Left lobe of liver (tissue), 2 donors: ENCODE data around the gene DOC2B. TPM values are rescaled to one million over a fixed set of nuclear protein-coding genes. Genes with fewer than 3 reads are reported as not detected.
"Not testable (repeated sequence)": the region's sequence is repeated elsewhere in the genome, so short reads cannot be mapped to it uniquely, and the experiment has no call there.

Source experiments
- ATAC-seq: fragments of 200-7000 bp; cut with Tn5 transposase; one replicate; pipeline ENCODE4 v1.9.1; 2020; ENCODE audit warnings: mild to moderate bottlenecking, moderate library complexity
- DNase-seq: peaks from one replicate; pipeline ENCODE4 v3.0.0-alpha.2; 2020; ENCODE audit warnings: low spot score
- total RNA-seq: library from RNA; stranded (reverse); gene quantifications from one replicate; pipeline ENCODE4 v1.2.1, GENCODE V29; 2021
- donor health status: DM: no; HTN: no; CAD: no; lungs with moderate emphysema.
- donor health status: DM: no; HTN: yes; CAD: no.

The DOC2B gene
- total RNA-seq, 1 donor from 2014 or later: 0.68 TPM

DNA sequence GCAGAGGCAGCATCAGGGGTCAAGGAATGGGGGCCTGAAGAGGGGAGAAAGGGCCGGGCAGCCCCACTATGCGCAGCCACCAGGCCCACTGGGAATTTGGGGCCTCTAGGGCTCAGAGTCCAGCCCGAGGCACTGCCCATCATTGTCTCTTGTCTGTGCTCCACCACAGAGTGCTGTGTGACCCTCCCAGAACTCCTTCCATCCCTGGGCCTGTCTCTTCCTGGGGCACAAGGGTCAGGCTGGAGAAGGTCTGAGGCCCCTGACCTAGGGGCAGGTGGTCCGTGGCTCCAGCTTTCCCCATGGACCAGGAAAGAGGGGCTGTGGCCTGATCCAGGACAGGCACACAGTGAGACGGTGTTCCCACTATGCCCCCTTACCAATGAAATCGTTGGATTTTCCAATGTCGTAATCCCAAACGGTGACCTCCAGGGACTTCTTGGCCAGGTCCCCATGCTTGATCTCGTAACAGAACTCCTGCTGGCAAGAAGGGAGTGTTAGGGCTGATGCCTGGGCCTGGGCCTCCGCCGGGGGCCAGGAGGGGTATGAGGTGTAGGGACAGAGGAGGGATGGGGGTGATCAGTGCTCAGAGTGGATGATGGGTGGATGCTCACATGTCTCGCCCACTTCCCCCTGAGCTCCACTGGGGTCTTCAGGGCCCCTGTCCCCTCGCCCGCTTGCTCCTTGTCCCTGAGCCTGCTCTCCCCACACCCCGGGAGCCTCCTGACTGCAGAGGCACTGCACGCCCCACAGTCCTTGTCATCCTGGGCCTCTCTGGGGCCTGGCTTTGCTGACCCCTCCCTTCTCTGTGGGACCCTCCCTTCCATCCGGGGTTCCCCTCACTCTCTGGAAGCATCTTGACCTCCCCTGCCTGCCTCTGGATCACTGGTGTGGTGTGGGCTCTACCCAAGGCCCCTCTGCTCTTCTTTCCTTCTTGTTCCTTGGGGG lies 33.4 kb downstream of the DOC2B start:
- DNase-seq: no peak
- no peak for ATAC-seq

GRCh38 chr17:146983-147761 lies 34.3 kb downstream of the DOC2B start:
- DNase-seq (peak; percentile 44), ATAC-seq (no peak)

DNA sequence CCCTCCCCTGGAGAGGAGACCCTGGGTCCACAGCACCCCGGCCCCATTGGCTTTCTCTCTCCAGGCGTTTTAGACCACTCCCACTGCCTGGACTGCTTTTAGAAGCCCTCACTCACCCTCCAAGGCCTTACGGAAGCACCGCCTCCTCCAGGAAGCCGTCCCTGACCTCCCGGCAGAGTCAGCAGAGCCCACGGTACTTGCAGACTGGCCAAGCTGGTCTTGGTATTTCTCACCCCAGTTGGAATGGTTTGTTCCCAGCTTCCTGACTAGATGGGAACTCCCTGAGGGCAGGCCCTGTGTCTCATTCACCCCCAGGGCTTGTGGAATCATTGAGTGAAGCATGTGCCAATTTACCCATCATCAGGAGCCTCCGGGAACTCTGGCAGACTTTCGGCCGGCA lies 34.9 kb downstream of the DOC2B start:
- no peak for DNase-seq
- no peak for ATAC-seq

- peak; percentile 35 for ATAC-seq
- peak; percentile 46 for DNase-seq
Observed at GRCh38 chr17:145671-146541, 35.5 kb downstream of the DOC2B start.

DNA sequence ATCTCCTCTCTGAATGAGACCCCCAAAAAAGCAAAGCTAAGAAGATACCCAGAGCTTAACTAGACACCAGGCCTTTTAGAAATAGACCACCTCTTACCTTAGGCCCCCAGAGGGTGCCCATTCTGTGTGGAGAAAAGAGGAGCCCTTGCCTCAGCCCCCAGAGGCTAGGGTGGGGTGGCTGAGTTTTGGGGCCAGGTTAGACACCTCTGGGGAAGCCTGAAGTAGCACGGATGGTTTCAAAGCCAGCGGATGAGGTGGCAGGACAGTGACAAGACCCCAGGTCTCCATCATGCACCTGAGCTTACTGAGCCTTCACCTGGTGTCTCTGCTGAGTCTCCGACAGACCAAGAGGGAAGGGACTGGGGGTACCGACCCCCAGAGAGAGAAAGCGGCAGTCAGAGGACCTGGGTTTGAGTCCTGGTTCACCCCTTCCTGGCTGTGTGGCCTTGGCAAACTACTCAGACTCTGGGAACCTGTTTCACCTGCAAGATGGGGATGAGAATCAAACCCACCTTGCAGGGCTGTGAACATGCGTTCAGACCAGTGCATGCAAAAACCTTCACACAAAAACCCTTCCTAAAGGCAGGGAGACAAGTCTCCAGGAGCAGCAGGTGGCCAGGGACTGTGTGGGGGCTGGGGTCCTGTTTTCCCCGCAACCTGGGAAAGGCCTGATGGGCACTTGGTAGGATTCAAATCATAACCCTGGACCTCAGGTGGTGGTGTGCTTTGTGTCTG lies 36.3 kb downstream of the DOC2B start:
- no peak for DNase-seq
- no peak for ATAC-seq

- DNase-seq (peak; percentile 88), ATAC-seq (peak; percentile 97)
Observed at GRCh38 chr17:143785-144281, 37.6 kb downstream of the DOC2B start.

DNA sequence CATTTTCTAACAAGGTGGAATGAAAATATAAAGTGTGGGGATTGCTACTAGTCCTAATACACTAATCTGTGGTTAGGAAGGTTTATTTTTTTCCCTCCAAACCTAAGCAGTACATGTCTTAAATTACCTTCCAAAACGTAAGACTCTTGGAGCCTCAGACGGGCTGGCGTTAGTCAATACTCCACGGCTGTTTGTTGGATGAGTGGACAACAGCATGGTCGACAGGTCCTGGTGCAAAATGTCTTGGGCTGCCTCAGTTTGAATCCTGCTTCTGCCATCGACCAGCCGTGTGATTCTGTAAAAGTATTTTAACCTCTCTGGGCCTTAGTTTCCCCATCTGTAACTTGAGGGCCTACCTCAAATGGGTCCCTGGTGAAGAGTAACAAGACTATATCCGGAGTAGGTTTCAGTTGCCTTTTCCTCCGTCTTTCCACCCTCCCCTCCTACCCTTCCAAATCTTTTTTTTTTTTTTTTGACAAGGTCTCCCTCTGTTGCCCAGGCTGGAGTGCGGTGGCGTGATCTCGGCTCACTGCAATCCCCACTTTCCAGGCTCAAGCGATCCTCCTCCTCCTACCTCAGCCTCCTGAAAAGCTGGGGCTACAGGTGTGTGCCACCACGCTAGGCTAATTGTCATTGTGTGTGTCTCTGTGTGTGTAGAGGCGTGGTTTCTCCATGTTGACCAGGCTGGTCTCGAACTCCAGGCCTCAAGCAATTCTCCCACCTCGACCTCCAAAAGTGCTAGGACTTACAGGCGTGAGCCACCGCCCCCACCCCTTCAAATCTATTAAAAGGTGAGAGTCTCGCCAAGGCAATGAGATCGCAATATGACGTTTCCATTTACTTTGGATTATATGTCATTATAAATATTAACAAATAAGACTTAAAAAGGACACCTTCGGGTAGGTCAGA lies 38.3 kb downstream of the DOC2B start:
- no peak for ATAC-seq
- no peak for DNase-seq

- no peak for ATAC-seq
- peak; percentile 41 for DNase-seq
Observed at GRCh38 chr17:142102-142661, 39.3 kb downstream of the DOC2B start.

DNA sequence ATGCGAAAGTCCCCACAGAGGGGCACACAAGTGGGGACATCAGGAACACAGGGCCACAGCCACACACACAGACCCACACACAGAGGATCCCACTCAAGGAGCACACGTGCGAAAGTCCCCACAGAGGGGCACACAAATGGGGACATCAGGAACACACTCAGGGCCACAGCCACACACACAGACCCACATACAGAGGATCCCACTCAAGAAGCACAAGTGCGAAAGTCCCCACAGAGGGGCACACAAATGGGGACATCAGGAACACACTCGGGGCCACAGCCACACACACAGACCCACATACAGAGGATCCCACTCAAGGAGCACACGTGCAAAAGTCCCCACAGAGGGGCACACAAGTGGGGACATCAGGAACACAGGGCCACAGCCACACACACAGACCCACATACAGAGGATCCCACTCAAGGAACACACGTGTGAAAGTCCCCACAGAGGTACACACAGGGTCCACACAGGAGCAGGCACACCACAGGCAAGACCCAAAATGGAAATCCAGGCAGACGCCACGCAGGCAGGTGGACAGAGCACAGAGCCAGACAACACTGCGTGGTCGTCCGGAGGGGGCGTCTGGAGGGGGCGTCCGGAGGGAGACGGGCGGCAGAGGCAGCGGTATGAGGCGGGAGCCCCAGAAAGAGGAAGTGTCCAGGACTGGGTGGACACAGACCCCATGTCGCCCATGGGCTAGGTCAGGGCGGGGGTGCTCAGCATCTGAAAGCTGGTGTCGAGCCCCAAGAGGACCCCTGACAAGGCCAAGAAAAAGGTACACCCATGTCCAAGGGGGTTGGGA lies 41.8 kb downstream of the DOC2B start:
- not testable (repeated sequence) for ATAC-seq, DNase-seq

GRCh38 chr17:137166-137807 lies 44.2 kb downstream of the DOC2B start, which contains the start of gene SCGB1C2:
SCGB1C2 (plus strand) TSS chr17:137569; CDS start chr17:137591, 22 bp downstream.
- not testable (repeated sequence) for DNase-seq, ATAC-seq

DNA sequence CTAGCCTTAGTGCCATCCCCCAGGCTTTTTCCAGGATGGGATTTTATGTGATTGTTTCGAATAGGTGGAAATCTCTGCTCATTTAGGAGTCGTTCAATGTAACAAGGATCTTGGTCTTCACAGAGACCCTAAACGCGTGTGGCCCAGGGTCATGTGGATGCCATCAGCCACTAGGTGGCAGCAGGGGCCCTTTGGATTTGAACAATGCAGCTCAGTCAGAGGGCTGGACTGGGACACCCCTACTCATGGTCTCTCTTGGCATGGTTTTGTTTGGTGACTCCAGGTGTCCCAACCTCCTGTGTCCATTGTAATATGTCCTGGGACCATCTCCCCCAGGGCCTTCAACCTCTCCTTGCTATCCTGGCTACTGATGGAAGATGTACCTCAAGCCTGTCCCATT lies 44.9 kb downstream of the DOC2B start:
- ATAC-seq (peak; percentile 89), DNase-seq (peak; percentile 70)

GRCh38 chr17:135895-136294 lies 45.6 kb downstream of the DOC2B start:
- not testable (repeated sequence) for ATAC-seq, DNase-seq

- not testable (repeated sequence) for DNase-seq, ATAC-seq
Observed at GRCh38 chr17:135022-135421, 46.4 kb downstream of the DOC2B start.

DNA sequence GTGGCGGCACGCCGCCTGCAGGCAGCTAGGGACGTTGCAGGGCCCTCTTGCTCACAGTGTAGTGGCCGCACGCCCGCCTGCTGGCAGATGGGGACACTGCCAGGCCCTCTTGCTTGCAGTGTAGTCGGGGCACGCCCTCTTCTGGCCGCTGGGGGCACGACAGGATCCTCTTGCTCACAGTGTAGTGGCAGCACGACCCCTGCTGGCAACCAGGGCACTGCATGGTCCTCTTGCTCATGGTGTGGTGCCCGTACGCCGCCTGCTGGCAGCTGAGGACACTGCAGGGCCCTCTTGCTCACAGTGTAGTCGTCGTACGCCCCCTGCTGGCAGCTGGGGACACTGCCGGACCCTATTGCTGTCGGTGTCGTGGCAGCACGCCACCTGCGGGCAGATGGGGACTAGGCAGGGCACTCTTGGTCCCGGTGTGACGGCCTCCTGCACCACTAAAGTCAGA lies 47.1 kb downstream of the DOC2B start:
- DNase-seq: not testable (repeated sequence)
- peak; percentile 77 for ATAC-seq

DNA sequence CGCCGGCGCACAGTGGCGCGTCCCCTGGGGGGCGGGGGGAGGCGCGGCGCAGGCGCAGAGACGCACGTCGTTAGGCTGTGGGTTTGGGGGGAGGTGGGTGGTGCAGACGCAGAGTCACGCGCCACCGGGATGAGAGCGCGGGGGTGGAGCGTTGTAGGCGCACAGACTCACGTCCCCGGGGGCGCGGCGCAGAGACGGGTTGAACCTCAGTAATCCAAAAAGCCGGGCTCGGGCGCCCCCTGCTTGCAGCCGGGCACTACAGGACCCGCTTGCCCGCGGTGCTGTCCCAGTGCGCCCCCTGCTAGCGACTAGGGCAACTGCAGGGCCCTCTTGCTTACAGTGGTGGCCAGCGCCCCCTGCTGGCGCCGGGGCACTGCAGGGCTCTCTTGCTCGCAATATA lies 47.5 kb downstream of the DOC2B start:
- not testable (repeated sequence) for ATAC-seq, DNase-seq

DNA sequence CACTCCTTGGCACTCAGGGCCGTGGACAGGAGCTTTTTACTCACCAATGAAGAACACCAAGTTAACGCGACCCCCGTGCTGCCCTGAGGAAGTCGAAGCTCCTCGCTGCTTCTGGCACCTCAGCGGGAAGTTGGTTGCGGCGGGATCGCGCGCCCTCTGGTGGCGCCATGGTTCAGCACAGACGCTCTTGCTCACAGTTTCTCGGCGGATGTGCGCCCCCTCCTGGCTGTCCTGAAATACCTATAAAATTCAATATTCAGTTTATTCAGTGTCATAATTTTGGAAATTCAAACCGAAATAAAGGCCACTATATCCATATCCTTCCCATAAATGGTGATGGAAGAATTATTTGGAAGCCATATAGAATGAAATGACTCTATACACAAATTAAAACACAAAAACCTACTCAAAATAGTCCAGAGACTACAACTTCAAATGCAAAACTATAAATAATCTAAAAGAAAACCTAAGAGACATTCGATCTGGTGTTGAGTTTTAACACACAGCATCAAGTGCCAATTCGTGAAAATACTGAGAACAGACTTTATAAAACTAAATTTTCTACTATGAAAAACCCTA lies 63.0 kb downstream of the DOC2B start:
- DNase-seq: peak; percentile 60
- ATAC-seq: not testable (repeated sequence)
